Endometrial microvascular endothelial cells (primary cell): Measurements from ENCODE around the gene NCF4. TPM values are rescaled to one million over a fixed set of nuclear protein-coding genes. Genes with fewer than 3 reads are reported as not detected.

Experiments used
- in situ Hi-C: cut with HindIII; loops from 2 replicates; pipeline ENCODE4 v1.10.0; 2017; ENCODE audit warnings: low sequenced_read_pairs, low pct_unique_long_range_greater_than_20kb; ENCODE audit errors: inconsistent ontology term
- total RNA-seq: library from RNA; depleted of rRNA; stranded (reverse); fragments of >200 nt; gene quantifications from one replicate; pipeline ENCODE4 v1.2.3, GENCODE V29; 2015; ENCODE audit errors: inconsistent ontology term

Gene NCF4
- not detected for total RNA-seq

GRCh38 chr22:36860821-36861659, at the start of gene NCF4:
Gene NCF4 (plus strand): TSS chr22:36861006. CDS start chr22:36861172, 166 bp downstream.
- in situ Hi-C loops: no loop called here

GRCh38 chr22:36811094-36811800, 49.6 kb upstream of the NCF4 start:
- in situ Hi-C loops: no loop called here

- in situ Hi-C loops: no loop called here
Observed at GRCh38 chr22:36814801-36815200, 46.0 kb upstream of the NCF4 start.

GRCh38 chr22:36815558-36816338, 45.1 kb upstream of the NCF4 start:
- in situ Hi-C loops: no loop called here

GRCh38 chr22:36816339-36816635, 44.5 kb upstream of the NCF4 start:
- in situ Hi-C loops: no loop called here

GRCh38 chr22:36816636-36817524, 43.9 kb upstream of the NCF4 start, which contains the start of gene PVALB:
Gene PVALB (minus strand): TSS chr22:36817035. CDS start chr22:36817005, 30 bp downstream.
- in situ Hi-C loops: no loop called here

- in situ Hi-C loops: no loop called here
Observed at GRCh38 chr22:36817525-36817848, 43.3 kb upstream of the NCF4 start.

- in situ Hi-C loops: no loop called here
Observed at GRCh38 chr22:36818010-36818642, 42.7 kb upstream of the NCF4 start.

GRCh38 chr22:36819112-36819511, 41.7 kb upstream of the NCF4 start:
- in situ Hi-C loops: no loop called here

GRCh38 chr22:36822581-36822980, 38.2 kb upstream of the NCF4 start:
- in situ Hi-C loops: no loop called here

- in situ Hi-C loops: no loop called here
Observed at GRCh38 chr22:36823186-36823839, 37.5 kb upstream of the NCF4 start.

- in situ Hi-C loops: no loop called here
Observed at GRCh38 chr22:36824655-36825054, 36.2 kb upstream of the NCF4 start.

- in situ Hi-C loops: no loop called here
Observed at GRCh38 chr22:36826262-36826661, 34.5 kb upstream of the NCF4 start.

- in situ Hi-C loops: no loop called here
Observed at GRCh38 chr22:36828815-36829214, 32.0 kb upstream of the NCF4 start.

- in situ Hi-C loops: loop anchor here (10.0 kb wide), 1 partner anchor 55 kb away; the partner anchor contains the start of gene IFT27
Observed at GRCh38 chr22:36829370-36830002, 31.3 kb upstream of the NCF4 start.

- in situ Hi-C loops: loop anchor here (10.0 kb wide), 1 partner anchor 56 kb away; the partner anchor contains the start of gene IFT27
Observed at GRCh38 chr22:36830601-36831000, 30.2 kb upstream of the NCF4 start.

- in situ Hi-C loops: loop anchor here (10.0 kb wide), 1 partner anchor 56 kb away; the partner anchor contains the start of gene IFT27
Observed at GRCh38 chr22:36831206-36831605, 29.6 kb upstream of the NCF4 start.
